ENCODE results near the gene CEP76. TPM values are rescaled to one million over a fixed set of nuclear protein-coding genes. Genes with fewer than 3 reads are reported as not detected.

Gene CEP76
- total RNA-seq, 1 experiment from 2014 or later: 13.5 TPM

GRCh38 chr18:12689256-12689850 lies 13.2 kb downstream of the CEP76 start:
- Histone ChIP-seq H3K4me3 (replicated peaks in 1 of 2; ENCODE audit: low read depth in 1 of 2, low read length in 2 of 2) (no peak overlapping the region), H3K27me3 (ENCODE audit: insufficient read depth, low read length) (no peaks in the 10 kb centered on the region), H3K4me2 (ENCODE audit: low read length) (no peak overlapping the region), H3K79me2 (ENCODE audit: insufficient read depth, low read length) (no peaks in the 10 kb centered on the region), H3K27ac (ENCODE audit: low read depth, low read length) (no peak overlapping the region), H3K9me3 (ENCODE audit: control insufficient read depth in 1 of 2, insufficient read depth in 1 of 2, low read depth in 1 of 2, low read length in 2 of 2) (no peaks in the 10 kb centered on the region), H3K9me2 (ENCODE audit: insufficient read depth) (no peaks in the 10 kb centered on the region), H4K20me1 (ENCODE audit: insufficient read depth) (no peaks in the 10 kb centered on the region), H3K4me1 (ENCODE audit: control insufficient read depth in 1 of 2, insufficient read depth in 2 of 2, low read length in 2 of 2) (no peaks in the 10 kb centered on the region), H2AFZ (ENCODE audit: low read depth, low read length, poor library complexity, severe bottlenecking) (no peak overlapping the region), H3K36me3 (ENCODE audit: control insufficient read depth in 1 of 2, insufficient read depth in 2 of 2, low read length in 2 of 2) (peaks cover 0 to 10% of the 10 kb centered on the region in 2 experiments; a peak in 3 of 4 replicates), H3K9ac (ENCODE audit: low read length) (no peak overlapping the region)
- intact Hi-C loops (cut with micrococcal nuclease): no loop called here
- ATAC-seq: no peak
- ChIA-PET POLR2A (no interaction called here), RAD21 (ENCODE audit: low non-redundant PET in 1 of 2, low total read pairs in 2 of 2, uncharacterized antibody in 2 of 2, unreplicated experiment in 2 of 2) (no interaction called here), CTCF (no interaction called here)
- DNase-seq (ENCODE audit: low read depth, low spot score): no peak
- TF ChIP-seq EGR1 (IDR thresholded peaks at IDR 0.05; ENCODE audit: low read depth): no peak
- no peak for TF ChIP-seq ELF1 (IDR thresholded peaks at IDR 0.05; ENCODE audit: borderline replicate concordance, low read depth)
- TF ChIP-seq EZH2phosphoT487 (IDR thresholded peaks at IDR 0.05; ENCODE audit: borderline replicate concordance): no peak
- no peak for TF ChIP-seq ZBTB33 (IDR thresholded peaks at IDR 0.05; ENCODE audit: extremely low read depth, insufficient replicate concordance, low read length)
- no peak for TF ChIP-seq MAX (IDR thresholded peaks at IDR 0.05)
- TF ChIP-seq ATF3 (IDR thresholded peaks at IDR 0.05): no peak
- TF ChIP-seq RAD21 (IDR thresholded peaks at IDR 0.05; ENCODE audit: low read depth): no peak
- no peak for TF ChIP-seq REST (IDR thresholded peaks at IDR 0.05; ENCODE audit: low read depth)
- TF ChIP-seq FOSL1 (IDR thresholded peaks at IDR 0.05; ENCODE audit: low read depth): no peak
- BruUV-seq (replicated peaks): no TSS peak
